Esophagus muscularis mucosa (tissue), 4 donors: Measurements from ENCODE around the gene SMCHD1. TPM values are rescaled to one million over a fixed set of nuclear protein-coding genes. Genes with fewer than 3 reads are reported as not detected.
"Not testable (repeated sequence)": the region's sequence is repeated elsewhere in the genome, so short reads cannot be mapped to it uniquely, and the experiment has no call there.

Experiments used
- DNase-seq: peaks from one replicate; pipeline ENCODE4 v3.0.0-alpha.2; 2017; ENCODE audit errors: extremely low spot score
- H3K27ac ChIP-seq, 4 donors: fragments of 200-600 bp; sonication (generic); replicated peaks in 1 of 4; 1 replicate in 3 of 4; 2 replicates in 1 of 4; pipeline ENCODE4 v1.5.1; 2016 to 2019; ENCODE audit warnings: mild to moderate bottlenecking in 1 of 4
- H3K27me3 ChIP-seq, 4 donors: fragments of 200-600 bp; sonication (generic); one replicate each; pipeline versions ENCODE4 v1.5.1 to v1.6.0; 2016 to 2019
- H3K36me3 ChIP-seq, 4 donors: fragments of 200-600 bp; sonication (generic); one replicate each; pipeline ENCODE4 v1.5.1; 2016 to 2019
- H3K4me1 ChIP-seq, 4 donors: fragments of 200-600 bp; sonication (generic); one replicate each; pipeline ENCODE4 v1.5.1; 2016 to 2019
- H3K4me3 ChIP-seq, 4 donors: fragments of 200-600 bp; sonication (generic); 1 replicate in 2 of 4; 2 replicates in 2 of 4; pipeline ENCODE4 v1.5.1; 2016 to 2019; ENCODE audit warnings: mild to moderate bottlenecking in 4 of 4, moderate library complexity in 1 of 4
- H3K9me3 ChIP-seq, 4 donors: fragments of 200-600 bp; sonication (generic); 1 replicate in 3 of 4; 2 replicates in 1 of 4; pipeline ENCODE4 v1.5.1; 2016 to 2019
- EP300 ChIP-seq: sonication (generic); formaldehyde crosslinking; IDR thresholded peaks from one replicate; pipeline ENCODE4 v1.6.1; 2017; ENCODE audit warnings: antibody characterized with exemption
- POLR2A ChIP-seq: fragments of 450-650 bp; IDR thresholded peaks from one replicate; pipeline ENCODE4 v1.6.1; 2017; ENCODE audit warnings: antibody characterized with exemption, moderate library complexity, mild to moderate bottlenecking, low read depth
- POLR2AphosphoS5 ChIP-seq, 2 donors: sonication (generic); formaldehyde crosslinking; IDR thresholded peaks; one replicate each; pipeline ENCODE4 v1.6.1; 2017; ENCODE audit warnings: antibody characterized with exemption in 2 of 2
- WGBS: methylation state at CpG from one replicate; pipeline ENCODE4 v1.1.5; 2018; 5-methylcytosine and 5-hydroxymethylcytosine counted together
- intact Hi-C: fragments of 100-400 bp; cut with DNase I; formaldehyde crosslinking; loops from one replicate; pipeline ENCODE4 v1.15.1; 2023
- total RNA-seq, 4 donors: library from RNA; depleted of rRNA; stranded (reverse); fragments of >200 nt; gene quantifications; one replicate each; pipeline versions ENCODE4 v1.1.0 to v1.2.1, GENCODE V29; 2016
- TF ChIP-seq, protein P1 (sequence below), 3 experiments: fragments of 200-600 bp in 2 of 3; fragments of 450-650 bp in 1 of 3; sonication (generic) in 2 of 3; IDR thresholded peaks; one replicate each; pipeline ENCODE4 v1.5.1; 2017 to 2019; ENCODE audit warnings: antibody characterized with exemption in 3 of 3, mild to moderate bottlenecking in 2 of 3, moderate library complexity in 1 of 3

SMCHD1 gene
- total RNA-seq, 4 donors from 2014 or later, result 47.9 to 62.3 (median 58.2) TPM

DNA sequence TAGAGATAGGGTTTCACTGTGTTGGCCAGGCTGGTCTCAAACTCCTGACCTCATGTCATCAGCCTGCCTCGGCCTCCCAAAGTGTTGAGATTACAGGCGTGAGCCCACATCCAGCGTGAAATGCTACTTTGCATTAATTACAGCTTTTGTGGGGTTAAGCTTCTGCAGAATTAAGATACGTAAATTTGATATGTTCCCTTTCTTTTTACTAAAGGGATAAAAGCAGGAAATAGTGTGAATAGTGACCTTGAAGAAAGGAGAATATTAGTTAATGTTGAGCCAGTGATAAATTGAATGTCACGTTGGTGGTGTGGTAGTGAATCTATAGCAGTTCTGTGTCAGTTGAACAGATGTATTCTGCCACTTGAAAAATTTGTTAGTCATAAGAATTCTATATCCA is 16.9 kb downstream of the SMCHD1 start:
- DNase-seq, result no peak
- intact Hi-C loops, result no loop called here
- no peak for TF ChIP-seq POLR2AphosphoS5 (IDR thresholded peaks at IDR 0.05)
- TF ChIP-seq, protein P1, sequence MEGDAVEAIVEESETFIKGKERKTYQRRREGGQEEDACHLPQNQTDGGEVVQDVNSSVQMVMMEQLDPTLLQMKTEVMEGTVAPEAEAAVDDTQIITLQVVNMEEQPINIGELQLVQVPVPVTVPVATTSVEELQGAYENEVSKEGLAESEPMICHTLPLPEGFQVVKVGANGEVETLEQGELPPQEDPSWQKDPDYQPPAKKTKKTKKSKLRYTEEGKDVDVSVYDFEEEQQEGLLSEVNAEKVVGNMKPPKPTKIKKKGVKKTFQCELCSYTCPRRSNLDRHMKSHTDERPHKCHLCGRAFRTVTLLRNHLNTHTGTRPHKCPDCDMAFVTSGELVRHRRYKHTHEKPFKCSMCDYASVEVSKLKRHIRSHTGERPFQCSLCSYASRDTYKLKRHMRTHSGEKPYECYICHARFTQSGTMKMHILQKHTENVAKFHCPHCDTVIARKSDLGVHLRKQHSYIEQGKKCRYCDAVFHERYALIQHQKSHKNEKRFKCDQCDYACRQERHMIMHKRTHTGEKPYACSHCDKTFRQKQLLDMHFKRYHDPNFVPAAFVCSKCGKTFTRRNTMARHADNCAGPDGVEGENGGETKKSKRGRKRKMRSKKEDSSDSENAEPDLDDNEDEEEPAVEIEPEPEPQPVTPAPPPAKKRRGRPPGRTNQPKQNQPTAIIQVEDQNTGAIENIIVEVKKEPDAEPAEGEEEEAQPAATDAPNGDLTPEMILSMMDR (IDR thresholded peaks at IDR 0.05), result no peak
- TF ChIP-seq EP300, result no peak
- no peak for TF ChIP-seq POLR2A
- Histone ChIP-seq H3K4me3 (no peak overlapping the region), H3K27me3 (no peaks in the 10 kb centered on the region), H3K9me3 (no peaks in the 10 kb centered on the region), H3K4me1 (no peaks in the 10 kb centered on the region), H3K36me3 (peaks cover 11 to 98% (median 71%) of the 10 kb centered on the region in 4 donors), H3K27ac (no peak overlapping the region)
- 93% methylated on average over 5 of the region's 5 CpGs for WGBS

DNA sequence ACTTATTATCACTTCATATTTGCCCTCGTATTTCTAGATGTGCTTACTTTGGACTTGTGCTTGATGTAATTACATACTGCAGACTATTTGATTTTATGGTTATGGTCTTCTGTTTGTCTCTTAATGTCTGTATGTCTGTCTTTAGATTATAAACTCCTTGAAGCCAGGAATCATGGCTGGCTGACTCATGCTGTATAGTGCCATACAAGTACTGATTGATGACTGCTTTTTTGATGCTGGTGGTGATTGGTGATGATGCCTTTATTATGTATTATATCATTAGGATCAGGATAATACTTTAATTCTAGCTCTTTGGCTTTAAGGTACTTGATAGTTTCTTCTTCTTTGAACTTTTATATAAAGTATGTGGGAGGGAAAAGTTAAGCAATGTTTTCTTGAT is 17.3 kb downstream of the SMCHD1 start:
- DNase-seq, result no peak
- TF ChIP-seq POLR2A, result no peak
- no peak for TF ChIP-seq EP300
- no peak for TF ChIP-seq POLR2AphosphoS5 (IDR thresholded peaks at IDR 0.05)
- Histone ChIP-seq H3K27me3 (no peaks in the 10 kb centered on the region), H3K27ac (no peak overlapping the region), H3K4me3 (no peak overlapping the region), H3K9me3 (no peaks in the 10 kb centered on the region), H3K4me1 (no peaks in the 10 kb centered on the region), H3K36me3 (peaks cover 11 to 98% (median 70%) of the 10 kb centered on the region in 4 donors)
- intact Hi-C loops, result no loop called here
- WGBS, result 78% methylated on average over 1 of the region's 1 CpG

DNA sequence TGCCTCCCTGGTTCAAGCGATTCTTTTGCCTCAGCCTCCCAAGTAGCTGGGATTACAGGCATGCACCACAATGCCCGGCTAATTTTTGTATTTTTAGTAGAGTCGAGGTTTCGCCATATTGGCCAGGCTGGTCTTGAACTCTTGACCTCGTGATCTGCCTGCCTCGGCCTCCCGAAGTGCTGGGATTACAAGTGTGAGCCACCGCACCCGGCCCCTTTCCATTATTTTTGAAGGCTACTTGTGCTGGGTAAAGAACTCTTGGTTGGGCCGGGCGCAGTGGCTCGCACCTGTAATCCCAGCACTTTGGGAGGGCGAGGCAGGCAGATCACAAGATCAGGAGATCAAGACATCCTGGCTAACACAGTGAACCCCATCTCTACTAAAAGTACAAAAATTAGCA is 23.4 kb downstream of the SMCHD1 start:
- H3K4me3 ChIP-seq, H3K9me3 ChIP-seq, intact Hi-C loops, H3K27ac ChIP-seq, H3K27me3 ChIP-seq, DNase-seq: not testable (repeated sequence)
- WGBS, result 93% methylated on average over 7 of the region's 13 CpGs
- peaks cover 12 to 71% (median 29%) of the 10 kb centered on the region in 4 donors for H3K36me3 ChIP-seq
- peaks cover 0 to 14% (median 9%) of the 10 kb centered on the region in 4 donors for H3K4me1 ChIP-seq

DNA sequence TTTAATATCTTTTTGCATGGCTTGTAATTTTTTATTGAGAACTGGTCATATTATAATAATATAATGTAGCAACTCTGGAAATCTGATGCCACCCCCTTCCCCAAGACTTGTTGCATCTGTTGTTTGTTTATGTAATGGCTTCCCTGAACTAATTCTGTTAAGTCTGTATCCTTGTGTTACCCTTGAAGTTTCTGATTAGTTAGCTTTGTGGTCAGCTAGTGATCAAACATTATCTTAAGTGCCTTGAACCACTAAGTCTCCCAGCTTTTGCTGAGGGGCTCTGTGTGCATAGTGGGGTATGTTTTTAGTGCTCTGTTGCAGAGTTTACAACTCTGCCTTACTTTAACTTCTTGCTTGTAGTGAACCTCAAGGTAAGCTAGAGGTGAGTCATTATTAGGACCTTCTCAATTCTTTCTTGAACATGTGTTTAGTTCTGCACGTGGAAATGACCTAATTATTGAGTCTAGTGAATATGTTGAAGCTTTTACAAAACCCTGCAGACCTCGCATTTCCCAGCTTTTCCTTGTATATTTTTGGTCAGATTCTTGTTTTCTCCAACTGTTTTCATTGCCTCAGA is 24.8 kb downstream of the SMCHD1 start:
- Histone ChIP-seq H3K36me3 (peaks cover 3 to 58% (median 22%) of the 10 kb centered on the region in 4 donors), H3K27ac (no peak overlapping the region), H3K27me3 (no peaks in the 10 kb centered on the region), H3K4me3 (no peak overlapping the region), H3K9me3 (no peaks in the 10 kb centered on the region), H3K4me1 (peaks cover 0 to 14% (median 9%) of the 10 kb centered on the region in 4 donors)
- 79% methylated on average over 2 of the region's 2 CpGs for WGBS
- intact Hi-C loops, result no loop called here
- no peak for DNase-seq
- TF ChIP-seq, protein P1 (IDR thresholded peaks at IDR 0.05), result no peak
- TF ChIP-seq EP300 (no peak), POLR2A (no peak), POLR2AphosphoS5 (IDR thresholded peaks at IDR 0.05) (no peak)

DNA sequence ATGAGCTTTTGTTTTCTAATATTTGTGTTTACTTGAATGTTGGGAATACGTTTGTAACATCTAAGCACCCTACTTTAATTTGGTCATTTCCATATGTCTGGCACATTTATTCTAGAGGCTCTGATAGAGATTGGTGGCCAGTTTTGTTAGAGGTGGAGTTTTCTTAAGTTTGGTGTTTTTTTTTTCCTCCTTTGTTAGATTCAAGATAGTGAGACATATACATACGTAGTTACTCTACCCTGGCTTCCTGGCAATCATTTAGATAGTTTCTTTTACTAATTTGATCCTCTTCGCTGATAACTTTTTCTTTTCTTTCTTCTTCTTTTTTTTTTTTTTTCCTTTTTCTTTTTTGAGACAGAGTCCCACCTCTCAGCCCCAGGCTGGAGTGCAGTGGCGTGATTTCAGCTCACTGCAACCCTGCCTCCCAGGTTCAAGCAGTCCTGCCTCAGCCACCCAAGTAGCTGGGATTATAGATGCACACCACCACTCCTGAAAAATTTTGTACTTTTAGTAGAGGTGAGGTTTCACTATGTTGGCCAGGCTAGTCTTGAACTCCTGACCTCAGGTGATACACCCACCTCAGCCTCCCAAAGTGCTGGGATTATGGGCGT is 26.6 kb downstream of the SMCHD1 start:
- Histone ChIP-seq H3K27me3 (no peaks in the 10 kb centered on the region), H3K4me1 (peaks cover 0 to 14% (median 9%) of the 10 kb centered on the region in 4 donors), H3K9me3 (no peaks in the 10 kb centered on the region), H3K36me3 (peaks cover 9 to 47% (median 19%) of the 10 kb centered on the region in 4 donors), H3K27ac (no peak overlapping the region), H3K4me3 (no peak overlapping the region)
- WGBS, result 91% methylated on average over 5 of the region's 5 CpGs
- no peak for DNase-seq
- TF ChIP-seq POLR2A, result no peak
- TF ChIP-seq, protein P1 (IDR thresholded peaks at IDR 0.05), result no peak
- no peak for TF ChIP-seq POLR2AphosphoS5 (IDR thresholded peaks at IDR 0.05)
- no peak for TF ChIP-seq EP300
- intact Hi-C loops, result no loop called here
